ENCODE data around the gene ARID1B.

- no peak for TF ChIP-seq ZNF274 (IDR thresholded peaks at IDR 0.05; ENCODE audit: low read length)
- no peak for TF ChIP-seq ZNF274 (tag by site-specific recombination; IDR thresholded peaks at IDR 0.05; ENCODE audit: borderline replicate concordance)
- TF ChIP-seq GLIS1 (tag by site-specific recombination; IDR thresholded peaks at IDR 0.05), result no peak
- no peak for TF ChIP-seq ZBTB48 (tag by site-specific recombination; IDR thresholded peaks at IDR 0.05)
- TF ChIP-seq CTCF (tag by site-specific recombination; IDR thresholded peaks at IDR 0.05), result no peak
- TF ChIP-seq, protein P1, sequence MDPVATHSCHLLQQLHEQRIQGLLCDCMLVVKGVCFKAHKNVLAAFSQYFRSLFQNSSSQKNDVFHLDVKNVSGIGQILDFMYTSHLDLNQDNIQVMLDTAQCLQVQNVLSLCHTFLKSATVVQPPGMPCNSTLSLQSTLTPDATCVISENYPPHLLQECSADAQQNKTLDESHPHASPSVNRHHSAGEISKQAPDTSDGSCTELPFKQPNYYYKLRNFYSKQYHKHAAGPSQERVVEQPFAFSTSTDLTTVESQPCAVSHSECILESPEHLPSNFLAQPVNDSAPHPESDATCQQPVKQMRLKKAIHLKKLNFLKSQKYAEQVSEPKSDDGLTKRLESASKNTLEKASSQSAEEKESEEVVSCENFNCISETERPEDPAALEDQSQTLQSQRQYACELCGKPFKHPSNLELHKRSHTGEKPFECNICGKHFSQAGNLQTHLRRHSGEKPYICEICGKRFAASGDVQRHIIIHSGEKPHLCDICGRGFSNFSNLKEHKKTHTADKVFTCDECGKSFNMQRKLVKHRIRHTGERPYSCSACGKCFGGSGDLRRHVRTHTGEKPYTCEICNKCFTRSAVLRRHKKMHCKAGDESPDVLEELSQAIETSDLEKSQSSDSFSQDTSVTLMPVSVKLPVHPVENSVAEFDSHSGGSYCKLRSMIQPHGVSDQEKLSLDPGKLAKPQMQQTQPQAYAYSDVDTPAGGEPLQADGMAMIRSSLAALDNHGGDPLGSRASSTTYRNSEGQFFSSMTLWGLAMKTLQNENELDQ (tag by site-specific recombination; IDR thresholded peaks at IDR 0.05; ENCODE audit: low read depth), result no peak
- TF ChIP-seq ZEB2 (tag by site-specific recombination; IDR thresholded peaks at IDR 0.05), result no peak
- no peak for TF ChIP-seq ZNF350 (tag by site-specific recombination; IDR thresholded peaks at IDR 0.05)
- no peak for TF ChIP-seq RBAK (tag by site-specific recombination; IDR thresholded peaks at IDR 0.05)
- no peak for TF ChIP-seq ZNF140 (tag by site-specific recombination; IDR thresholded peaks at IDR 0.05)
- no peak for TF ChIP-seq KLF8 (tag by site-specific recombination; IDR thresholded peaks at IDR 0.05)
- no peak for TF ChIP-seq ZNF792 (tag by site-specific recombination; IDR thresholded peaks at IDR 0.05)
- no peak for TF ChIP-seq TCF7L2 (IDR thresholded peaks at IDR 0.05; ENCODE audit: borderline replicate concordance, low read depth, low read length)
- TF ChIP-seq SP2 (tag by site-specific recombination; IDR thresholded peaks at IDR 0.05), result no peak
- TF ChIP-seq ZNF175 (tag by site-specific recombination; IDR thresholded peaks at IDR 0.05), result no peak
These were observed 76.6 kb downstream of the ARID1B start for GRCh38 chr6:156853733-156854132.

Data from HEK293 (cell line).